Colonic mucosa (tissue), 4 donors: Measurements from ENCODE around the gene IFT43. TPM values are rescaled to one million over a fixed set of nuclear protein-coding genes. Genes with fewer than 3 reads are reported as not detected.

ENCODE experiments used
- DNase-seq: peaks from one replicate; pipeline ENCODE4 v3.0.0-alpha.2; 2020
- H3K27ac ChIP-seq: fragments of 200-600 bp; one replicate; pipeline ENCODE4 v1.8.0; 2021
- H3K27me3 ChIP-seq: fragments of 200-600 bp; one replicate; pipeline ENCODE4 v1.8.0; 2021
- H3K36me3 ChIP-seq: fragments of 200-600 bp; one replicate; pipeline ENCODE4 v1.8.0; 2021
- H3K4me1 ChIP-seq: fragments of 200-600 bp; one replicate; pipeline ENCODE4 v1.8.0; 2021; ENCODE audit warnings: mild to moderate bottlenecking
- H3K4me3 ChIP-seq: fragments of 200-600 bp; one replicate; pipeline ENCODE4 v1.8.0; 2021
- H3K9ac ChIP-seq, 2 donors: one replicate each; pipeline ENCODE4 v1.7.0; 2013; ENCODE audit warnings: control low read depth in 2 of 2, low read depth in 2 of 2, low read length in 2 of 2
- H3K9me3 ChIP-seq: fragments of 200-600 bp; one replicate; pipeline ENCODE4 v1.8.0; 2021
- CTCF ChIP-seq: fragments of 200-600 bp; IDR thresholded peaks from one replicate; pipeline ENCODE4 v1.8.0; 2022; ENCODE audit warnings: antibody characterized with exemption, mild to moderate bottlenecking
- intact Hi-C: fragments of 100-400 bp; cut with DNase I; formaldehyde crosslinking; loops from one replicate; pipeline ENCODE4 v1.14.1; 2022
- total RNA-seq, 2 donors: library from RNA; stranded (reverse); fragmentation: NEBNext Ultra II Directional in 1 of 2; extraction: Animal tissue kit (Norgen Biotek cat#: 25700) in 1 of 2; gene quantifications; one replicate each; pipeline ENCODE4 v1.2.1, GENCODE V29; 2021
- donor health status: healthy.
- donor health status: DM: no; HTN: no; CAD: no.
- donor health status: DM: no; HTN: no; CAD: no.

IFT43 gene
- total RNA-seq, 2 donors from 2014 or later, result 26.5 to 26.6 TPM

DNA sequence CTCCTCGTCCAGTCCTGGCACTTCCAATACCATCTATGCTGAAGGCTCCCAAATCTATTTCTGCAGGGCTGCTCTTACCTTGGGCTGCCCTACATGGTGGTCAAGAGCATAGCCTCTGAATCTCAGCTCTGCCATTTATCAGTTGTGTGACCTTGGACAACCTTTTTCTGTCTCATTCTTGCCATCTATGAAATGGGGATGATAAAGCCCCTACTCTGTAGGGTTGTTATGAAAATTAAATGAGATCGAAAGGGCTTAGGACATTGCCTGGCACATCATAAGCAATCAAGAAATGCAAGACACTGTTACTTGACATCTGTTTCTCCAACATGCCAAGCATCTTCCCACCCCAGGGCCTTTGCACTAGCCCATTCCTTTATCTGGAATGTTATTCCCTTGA lies 120.6 kb downstream of the IFT43 start:
- H3K27me3 ChIP-seq, result no peaks in the 10 kb centered on the region
- no peak overlapping the region for H3K4me3 ChIP-seq
- intact Hi-C loops, result no loop called here
- no peak for DNase-seq
- H3K9ac ChIP-seq, result no peak overlapping the region
- H3K36me3 ChIP-seq, result no peaks in the 10 kb centered on the region
- no peaks in the 10 kb centered on the region for H3K9me3 ChIP-seq
- no peak for TF ChIP-seq CTCF
- H3K27ac ChIP-seq, result no peak overlapping the region
- no peaks in the 10 kb centered on the region for H3K4me1 ChIP-seq

- intact Hi-C loops, result no loop called here
- H3K27ac ChIP-seq, result no peak overlapping the region
- no peak for TF ChIP-seq CTCF
- H3K4me3 ChIP-seq, result no peak overlapping the region
- H3K9ac ChIP-seq, result no peak overlapping the region
- no peaks in the 10 kb centered on the region for H3K4me1 ChIP-seq
- no peaks in the 10 kb centered on the region for H3K36me3 ChIP-seq
- no peak for DNase-seq
- no peaks in the 10 kb centered on the region for H3K27me3 ChIP-seq
- H3K9me3 ChIP-seq, result no peaks in the 10 kb centered on the region
Observed at GRCh38 chr14:76109087-76109880, 123.7 kb downstream of the IFT43 start.

- no peak overlapping the region for H3K27ac ChIP-seq
- H3K27me3 ChIP-seq, result no peaks in the 10 kb centered on the region
- intact Hi-C loops, result no loop called here
- no peaks in the 10 kb centered on the region for H3K9me3 ChIP-seq
- H3K36me3 ChIP-seq, result no peaks in the 10 kb centered on the region
- DNase-seq, result no peak
- no peak overlapping the region for H3K9ac ChIP-seq
- TF ChIP-seq CTCF, result no peak
- H3K4me3 ChIP-seq, result no peak overlapping the region
- H3K4me1 ChIP-seq, result no peaks in the 10 kb centered on the region
Observed at GRCh38 chr14:76112889-76113624, 127.5 kb downstream of the IFT43 start.

GRCh38 chr14:76113691-76114090 lies 128.1 kb downstream of the IFT43 start:
- Histone ChIP-seq H3K9me3 (no peaks in the 10 kb centered on the region), H3K27me3 (no peaks in the 10 kb centered on the region), H3K4me3 (no peak overlapping the region), H3K27ac (no peak overlapping the region), H3K36me3 (no peaks in the 10 kb centered on the region), H3K9ac (no peak overlapping the region), H3K4me1 (no peaks in the 10 kb centered on the region)
- no peak for TF ChIP-seq CTCF
- no peak for DNase-seq
- intact Hi-C loops, result no loop called here

- no peaks in the 10 kb centered on the region for H3K9me3 ChIP-seq
- no peak overlapping the region for H3K27ac ChIP-seq
- no peaks in the 10 kb centered on the region for H3K27me3 ChIP-seq
- H3K4me3 ChIP-seq, result no peak overlapping the region
- intact Hi-C loops, result no loop called here
- H3K36me3 ChIP-seq, result no peaks in the 10 kb centered on the region
- H3K9ac ChIP-seq, result no peak overlapping the region
- TF ChIP-seq CTCF, result no peak
- H3K4me1 ChIP-seq, result no peaks in the 10 kb centered on the region
- no peak for DNase-seq
Observed at GRCh38 chr14:76115010-76115422, 129.5 kb downstream of the IFT43 start.
